H9 (cell line): ENCODE data around the gene LRP1B. TPM values are rescaled to one million over a fixed set of nuclear protein-coding genes. Genes with fewer than 3 reads are reported as not detected.

Source experiments
- DNase-seq: peaks from one replicate; pipeline ENCODE4 v3.0.0-alpha.2; 2017
- H2AFZ ChIP-seq: one replicate; pipeline ENCODE4 v1.6.1; 2013; ENCODE audit warnings: mild to moderate bottlenecking, low read length, control low read depth, moderate library complexity
- H2AK5ac ChIP-seq: 2 replicates; pipeline ENCODE4 v1.6.1; 2013; ENCODE audit warnings: low read length, control low read depth, mixed read lengths; ENCODE audit not compliant: insufficient read length
- H2BK120ac ChIP-seq: one replicate; pipeline ENCODE4 v1.6.1; 2013; ENCODE audit warnings: low read depth, mild to moderate bottlenecking, low read length, control low read depth, inconsistent platforms; ENCODE audit not compliant: poor library complexity, severe bottlenecking
- H2BK12ac ChIP-seq: 2 replicates; pipeline ENCODE4 v1.6.1; 2013; ENCODE audit warnings: low read length, control low read depth, mixed read lengths, low read depth; ENCODE audit not compliant: insufficient read length
- H2BK15ac ChIP-seq: 2 replicates; pipeline ENCODE4 v1.6.1; 2013; ENCODE audit warnings: low read depth, low read length, control low read depth
- H2BK20ac ChIP-seq: one replicate; pipeline ENCODE4 v1.6.1; 2013; ENCODE audit warnings: low read depth, mild to moderate bottlenecking, low read length, control low read depth, inconsistent platforms; ENCODE audit not compliant: poor library complexity, severe bottlenecking
- H2BK5ac ChIP-seq: 2 replicates; pipeline ENCODE4 v1.6.1; 2013; ENCODE audit warnings: low read length, control low read depth, mixed read lengths; ENCODE audit not compliant: insufficient read length
- H3K14ac ChIP-seq: 2 replicates; pipeline ENCODE4 v1.6.1; 2013; ENCODE audit warnings: low read length, control low read depth; ENCODE audit not compliant: insufficient read depth
- H3K18ac ChIP-seq: 2 replicates; pipeline ENCODE4 v1.6.1; 2013; ENCODE audit warnings: low read depth, mild to moderate bottlenecking, mixed read lengths, low read length, control low read depth; ENCODE audit not compliant: insufficient read length
- H3K23ac ChIP-seq: 2 replicates; pipeline ENCODE4 v1.6.1; 2013; ENCODE audit warnings: low read length, control low read depth, mixed read lengths, low read depth; ENCODE audit not compliant: insufficient read length
- H3K23me2 ChIP-seq: 2 replicates; pipeline ENCODE4 v1.6.1; 2013; ENCODE audit warnings: low read depth, mild to moderate bottlenecking, mixed read lengths, low read length, control low read depth; ENCODE audit not compliant: insufficient read length, poor library complexity, severe bottlenecking
- H3K27ac ChIP-seq: 2 replicates; pipeline ENCODE4 v1.5.1; 2013; ENCODE audit warnings: low read length, control low read depth, mixed read lengths, low read depth; ENCODE audit not compliant: insufficient read length
- H3K27me3 ChIP-seq: 2 replicates; pipeline ENCODE4 v1.6.1; 2013; ENCODE audit warnings: low read length, control low read depth, inconsistent platforms; ENCODE audit not compliant: insufficient read depth
- H3K4ac ChIP-seq: 2 replicates; pipeline ENCODE4 v1.6.1; 2013; ENCODE audit warnings: low read depth, mild to moderate bottlenecking, control low read depth, inconsistent platforms, low read length, moderate library complexity
- H3K4me1 ChIP-seq: 2 replicates; pipeline ENCODE4 v1.6.1; 2013; ENCODE audit warnings: low read length, control low read depth, inconsistent platforms; ENCODE audit not compliant: insufficient read depth
- H3K4me2 ChIP-seq: 2 replicates; pipeline ENCODE4 v1.6.1; 2013; ENCODE audit warnings: low read length, control low read depth, mixed read lengths; ENCODE audit not compliant: insufficient read length, insufficient read depth
- H3K56ac ChIP-seq: 2 replicates; pipeline ENCODE4 v1.6.1; 2013; ENCODE audit warnings: low read depth, mild to moderate bottlenecking, mixed read lengths, low read length, control low read depth; ENCODE audit not compliant: insufficient read length
- H3K79me1 ChIP-seq: 2 replicates; pipeline ENCODE4 v1.6.1; 2013; ENCODE audit warnings: low read depth, mild to moderate bottlenecking, moderate library complexity, low read length, control low read depth, inconsistent platforms; ENCODE audit not compliant: insufficient read depth, poor library complexity, severe bottlenecking
- H3K79me2 ChIP-seq: 2 replicates; pipeline ENCODE4 v1.6.1; 2013; ENCODE audit warnings: low read length, control low read depth, inconsistent platforms; ENCODE audit not compliant: insufficient read depth
- H3K9ac ChIP-seq: 2 replicates; pipeline ENCODE4 v1.6.1; 2013; ENCODE audit warnings: low read length, control low read depth, mixed read lengths; ENCODE audit not compliant: insufficient read length; ENCODE audit errors: extremely low read depth
- H3K9me3 ChIP-seq: one replicate; pipeline ENCODE4 v1.6.1; 2013; ENCODE audit warnings: low read depth, low read length, inconsistent platforms; ENCODE audit not compliant: control insufficient read depth
- H3T11ph ChIP-seq: one replicate; pipeline ENCODE4 v1.6.1; 2013; ENCODE audit warnings: mild to moderate bottlenecking, low read length, control low read depth, inconsistent platforms
- H4K20me1 ChIP-seq: one replicate; pipeline ENCODE4 v1.6.1; 2013; ENCODE audit not compliant: control insufficient read depth, insufficient read length, insufficient read depth
- H4K5ac ChIP-seq: 2 replicates; pipeline ENCODE4 v1.6.1; 2013; ENCODE audit warnings: low read depth, mild to moderate bottlenecking, mixed read lengths, low read length, control low read depth; ENCODE audit not compliant: insufficient read length
- H4K8ac ChIP-seq: replicated peaks from 2 replicates; pipeline ENCODE4 v1.6.1; 2013; ENCODE audit warnings: low read length, control low read depth, mixed read lengths, low read depth; ENCODE audit not compliant: insufficient read length
- H4K91ac ChIP-seq: 2 replicates; pipeline ENCODE4 v1.6.1; 2013; ENCODE audit warnings: low read depth, mild to moderate bottlenecking, moderate library complexity, mixed read lengths, low read length, control low read depth; ENCODE audit not compliant: insufficient read length
- H3K27ac Mint-ChIP-seq, 3 experiments: 2 replicates in 2 of 3; 3 replicates in 1 of 3; pipeline ENCODE4 v1.8.0; 2020 to 2021; ENCODE audit warnings: mixed read lengths in 3 of 3, mild to moderate bottlenecking in 1 of 3, moderate library complexity in 1 of 3
- H3K27me3 Mint-ChIP-seq: 2 replicates; pipeline ENCODE4 v1.8.0; 2021; ENCODE audit warnings: low read depth, mild to moderate bottlenecking, moderate library complexity, mixed read lengths
- H3K36me3 Mint-ChIP-seq, 3 experiments: 2 replicates in 2 of 3; 3 replicates in 1 of 3; pipeline ENCODE4 v1.8.0; 2020 to 2021; ENCODE audit warnings: low read depth in 3 of 3, mixed read lengths in 3 of 3; ENCODE audit not compliant: insufficient read depth in 1 of 3
- H3K4me1 Mint-ChIP-seq, 2 experiments: 2 replicates each; pipeline ENCODE4 v1.8.0; 2020; ENCODE audit warnings: mixed read lengths in 2 of 2
- H3K4me3 Mint-ChIP-seq, 2 experiments: 2 replicates in 1 of 2; 3 replicates in 1 of 2; pipeline ENCODE4 v1.8.0; 2020 to 2021; ENCODE audit warnings: mild to moderate bottlenecking in 2 of 2, mixed read lengths in 2 of 2, moderate library complexity in 1 of 2
- H3K9me3 Mint-ChIP-seq, 2 experiments: 2 replicates in 1 of 2; 3 replicates in 1 of 2; pipeline ENCODE4 v1.8.0; 2020; ENCODE audit warnings: mild to moderate bottlenecking in 2 of 2, mixed read lengths in 2 of 2, moderate library complexity in 1 of 2
- WGBS: extraction: QIAGEN DNeasy Blood & Tissue Kit; methylation state at CpG from one replicate; pipeline ENCODE4 v1.1.7; 2013; ENCODE audit warnings: missing lambda C conversion rate, low lambda C conversion rate, mixed read lengths; ENCODE audit not compliant: insufficient read length; ENCODE audit errors: extremely low coverage; 5-methylcytosine and 5-hydroxymethylcytosine counted together
- total RNA-seq: library from RNA; stranded (reverse); gene quantifications from 2 replicates; pipeline ENCODE4 v1.2.1, GENCODE V29; 2021
- TF ChIP-seq, protein P1 (sequence below): fragments of 200-600 bp; sonication (generic); conservative IDR thresholded peaks from 3 replicates; pipeline ENCODE4 v1.8.0; 2021; ENCODE audit warnings: antibody characterized with exemption, mild to moderate bottlenecking

Gene LRP1B
- total RNA-seq, 1 experiment from 2014 or later = not detected

GRCh38 chr2:141570474-141571131 is 560.2 kb downstream of the LRP1B start:
- H3K27me3 ChIP-seq = no peaks in the 10 kb centered on the region
- H2BK120ac ChIP-seq = no peak overlapping the region
- Mint-ChIP-seq H3K27ac (no peak overlapping the region), H3K4me3 (no peak overlapping the region), H3K4me1 (peaks cover 11 to 16% of the 10 kb centered on the region in 2 experiments), H3K27me3 (no peaks in the 10 kb centered on the region), H3K9me3 (peaks cover 11 to 22% of the 10 kb centered on the region in 2 experiments; a peak in 3 of 5 replicates), H3K36me3 (peaks cover 3 to 21% (median 16%) of the 10 kb centered on the region in 3 experiments; a peak in 5 of 7 replicates)
- H3K4ac ChIP-seq = no peak overlapping the region
- H2BK12ac ChIP-seq = no peak overlapping the region
- H3T11ph ChIP-seq = no peak overlapping the region
- peak overlapping the region; percentile 52 for H4K8ac ChIP-seq
- no peak overlapping the region for H3K27ac ChIP-seq
- H3K79me1 ChIP-seq = no peaks in the 10 kb centered on the region
- H3K23ac ChIP-seq = no peak overlapping the region
- no CpG with 5 or more reads among the region's 10 CpGs for WGBS
- H4K5ac ChIP-seq = no peak overlapping the region
- no peaks in the 10 kb centered on the region for H3K23me2 ChIP-seq
- no peak overlapping the region for H3K9ac ChIP-seq
- TF ChIP-seq, protein P1, sequence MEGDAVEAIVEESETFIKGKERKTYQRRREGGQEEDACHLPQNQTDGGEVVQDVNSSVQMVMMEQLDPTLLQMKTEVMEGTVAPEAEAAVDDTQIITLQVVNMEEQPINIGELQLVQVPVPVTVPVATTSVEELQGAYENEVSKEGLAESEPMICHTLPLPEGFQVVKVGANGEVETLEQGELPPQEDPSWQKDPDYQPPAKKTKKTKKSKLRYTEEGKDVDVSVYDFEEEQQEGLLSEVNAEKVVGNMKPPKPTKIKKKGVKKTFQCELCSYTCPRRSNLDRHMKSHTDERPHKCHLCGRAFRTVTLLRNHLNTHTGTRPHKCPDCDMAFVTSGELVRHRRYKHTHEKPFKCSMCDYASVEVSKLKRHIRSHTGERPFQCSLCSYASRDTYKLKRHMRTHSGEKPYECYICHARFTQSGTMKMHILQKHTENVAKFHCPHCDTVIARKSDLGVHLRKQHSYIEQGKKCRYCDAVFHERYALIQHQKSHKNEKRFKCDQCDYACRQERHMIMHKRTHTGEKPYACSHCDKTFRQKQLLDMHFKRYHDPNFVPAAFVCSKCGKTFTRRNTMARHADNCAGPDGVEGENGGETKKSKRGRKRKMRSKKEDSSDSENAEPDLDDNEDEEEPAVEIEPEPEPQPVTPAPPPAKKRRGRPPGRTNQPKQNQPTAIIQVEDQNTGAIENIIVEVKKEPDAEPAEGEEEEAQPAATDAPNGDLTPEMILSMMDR = no peak
- no peak overlapping the region for H2BK15ac ChIP-seq
- H4K91ac ChIP-seq = no peak overlapping the region
- no peak overlapping the region for H2AFZ ChIP-seq
- no peak overlapping the region for H2AK5ac ChIP-seq
- H4K20me1 ChIP-seq = no peaks in the 10 kb centered on the region
- no peak overlapping the region for H3K56ac ChIP-seq
- no peaks in the 10 kb centered on the region for H3K9me3 ChIP-seq
- H3K18ac ChIP-seq = no peak overlapping the region
- no peak overlapping the region for H2BK5ac ChIP-seq
- no peak overlapping the region for H2BK20ac ChIP-seq
- no peaks in the 10 kb centered on the region; the same call in 1 of the 2 replicates for H3K4me1 ChIP-seq
- peak; percentile 41 for DNase-seq
- H3K4me2 ChIP-seq = no peak overlapping the region
- H3K79me2 ChIP-seq = no peaks in the 10 kb centered on the region
- H3K14ac ChIP-seq = no peak overlapping the region
